EH (cell line): ENCODE results near the gene NDRG2.
"Not testable (repeated sequence)": the region's sequence is repeated elsewhere in the genome, so short reads cannot be mapped to it uniquely, and the experiment has no call there.

Source experiments
- DNase-seq: peaks from one replicate; pipeline ENCODE4 v3.0.0-alpha.2; 2015; ENCODE audit warnings: low read depth

NDRG2 gene

DNA sequence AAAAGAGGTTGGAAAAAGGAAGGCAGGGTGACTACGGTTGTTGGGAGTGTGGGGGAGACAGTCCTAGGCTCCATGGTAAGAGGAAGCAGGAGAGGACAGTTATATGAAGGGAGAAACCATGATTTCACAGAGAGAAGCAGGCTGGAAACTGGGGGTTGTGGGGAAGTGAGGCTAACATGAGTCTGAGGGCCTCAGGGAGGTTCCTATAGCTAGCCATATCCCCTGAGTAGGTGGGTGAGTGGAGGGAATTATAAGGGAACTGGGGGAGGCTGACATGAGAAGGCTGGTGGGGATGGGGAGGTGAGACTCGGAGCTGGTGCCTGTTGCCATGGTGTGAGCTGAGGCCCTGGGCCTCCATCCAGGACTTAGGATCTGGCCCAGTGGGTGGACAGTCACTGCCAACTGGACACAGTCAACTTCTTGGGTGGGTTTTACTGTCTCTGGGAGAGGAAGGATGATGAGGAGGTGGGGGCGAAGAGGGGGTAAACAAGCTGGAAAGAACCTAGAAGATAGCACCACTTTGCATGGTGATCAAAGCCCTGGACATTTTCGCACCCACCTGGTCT lies 8.4 kb upstream of the NDRG2 start:
- DNase-seq, result no peak

DNA sequence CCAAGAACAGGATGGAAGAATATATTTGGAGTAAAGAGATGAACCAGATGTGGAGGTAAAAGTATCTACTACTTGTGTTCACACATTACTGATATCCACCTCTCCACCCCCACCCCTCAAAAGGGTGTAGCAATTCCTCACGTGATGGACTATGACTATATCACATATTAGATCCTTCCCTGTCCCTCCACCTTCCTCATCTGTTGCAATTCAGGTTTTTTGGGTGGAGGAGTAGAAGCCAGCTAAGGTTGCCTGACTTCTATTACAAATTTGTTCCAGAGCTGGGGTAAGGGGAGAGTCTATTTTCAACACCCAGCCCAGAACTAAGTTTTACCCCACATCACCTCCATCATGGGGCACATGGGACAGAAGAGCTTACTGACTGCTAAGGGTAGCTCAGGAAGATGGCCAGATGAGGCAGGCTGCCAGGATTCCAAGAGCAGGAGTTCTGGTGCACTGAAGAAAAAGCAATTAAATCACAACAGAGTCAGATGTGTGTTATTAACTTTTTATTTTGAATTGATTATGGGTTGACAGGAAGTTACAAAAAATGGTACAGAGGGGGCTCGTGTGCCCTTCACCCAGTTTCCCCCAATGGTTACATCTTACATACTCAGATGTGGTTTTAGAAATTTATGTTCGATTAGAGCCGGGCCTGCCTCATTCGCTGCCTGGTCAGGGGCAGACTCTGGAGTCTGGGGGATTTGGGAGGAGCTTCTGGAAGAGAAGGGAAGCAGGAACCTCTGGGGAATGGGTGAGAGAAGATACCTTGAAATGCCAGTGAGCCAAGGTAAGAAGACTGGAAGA lies 7.7 kb upstream of the NDRG2 start:
- no peak for DNase-seq

DNA sequence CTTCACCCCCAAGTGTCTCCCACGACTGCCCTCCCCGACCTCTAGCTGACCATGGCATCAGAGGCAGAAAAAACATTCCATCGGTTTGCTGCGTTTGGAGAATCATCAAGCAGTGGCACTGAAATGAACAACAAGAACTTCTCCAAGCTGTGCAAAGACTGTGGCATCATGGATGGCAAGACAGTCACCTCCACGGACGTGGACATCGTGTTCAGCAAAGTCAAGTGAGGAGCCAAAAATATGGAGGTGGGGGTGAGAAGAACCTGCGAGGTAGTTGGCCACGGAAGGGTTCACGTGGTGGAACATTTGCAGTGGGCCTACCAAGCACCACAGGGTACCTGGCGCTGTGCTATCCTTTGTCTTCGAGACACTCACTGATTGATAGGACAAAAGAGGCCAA lies 5.7 kb upstream of the NDRG2 start:
- no peak for DNase-seq

DNA sequence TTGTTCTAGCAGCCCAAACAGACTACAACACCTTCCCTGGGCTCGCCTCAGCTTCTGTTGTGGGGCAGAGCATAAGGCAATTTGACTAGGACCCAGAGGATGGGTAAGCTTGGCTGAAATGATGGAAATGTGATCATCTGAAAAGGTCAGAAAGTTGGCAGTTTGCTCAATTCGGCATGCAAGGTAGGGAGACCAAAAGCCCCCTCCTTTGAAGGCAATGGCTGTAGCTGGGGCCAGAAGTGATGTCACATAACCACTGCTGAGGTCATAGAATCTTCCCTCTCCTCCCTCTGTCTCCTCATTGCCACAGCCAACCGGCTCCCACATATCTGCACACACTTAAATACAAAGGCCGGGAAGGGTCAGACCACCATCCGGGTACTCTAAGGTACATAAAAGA lies 5.1 kb upstream of the NDRG2 start, which contains the start of gene TPPP2:
Gene TPPP2, plus strand, starts transcription at position 301 of the 400 bp plus-strand sequence. CDS start 365 bp downstream, outside the sequence.
- DNase-seq, result no peak

- no peak for DNase-seq
Measured at GRCh38 chr14:21026988-21027315, 2.1 kb upstream of the NDRG2 start.

DNA sequence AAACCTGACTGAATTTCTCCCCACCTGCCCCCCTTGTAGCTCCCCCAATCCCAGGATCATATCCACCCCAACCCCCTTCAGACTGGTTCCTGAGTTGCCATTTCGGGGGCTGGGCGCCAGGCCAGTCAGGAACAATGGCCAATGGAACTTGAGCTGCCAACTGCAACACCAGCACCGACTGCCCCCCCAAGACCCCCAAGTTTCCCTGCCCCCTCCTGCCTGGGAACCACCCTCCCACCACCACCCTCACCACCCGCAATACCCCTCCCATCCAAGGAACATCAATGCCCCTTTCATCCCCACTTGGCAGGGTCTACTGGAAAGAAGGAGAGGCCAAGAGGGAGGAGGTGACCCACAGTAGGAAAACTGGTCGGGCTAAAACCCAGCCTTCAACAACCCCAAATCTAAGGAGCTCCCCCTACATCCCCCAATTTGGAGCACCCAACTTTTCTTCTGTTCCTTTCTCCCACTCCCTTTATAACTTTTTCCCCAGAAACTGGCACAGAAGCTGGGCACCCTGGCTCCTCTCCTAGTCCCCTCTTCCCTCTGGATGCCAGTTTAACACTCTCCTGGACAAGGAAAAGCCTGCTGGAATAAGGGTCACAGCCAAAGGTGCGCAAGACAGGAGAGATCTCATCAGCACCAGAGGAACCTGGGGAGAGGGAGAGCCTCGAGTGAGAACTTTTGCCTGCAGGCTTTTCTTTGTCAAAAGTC lies 1.6 kb upstream of the NDRG2 start:
- DNase-seq, result no peak

- no peak for DNase-seq
Measured at GRCh38 chr14:21025371-21026273, 761 bp upstream of the NDRG2 start.

GRCh38 chr14:21023817-21024584 lies 860 bp downstream of the NDRG2 start:
- no peak for DNase-seq

- no peak for DNase-seq
Measured at GRCh38 chr14:21023174-21023573, 1.7 kb downstream of the NDRG2 start.

DNA sequence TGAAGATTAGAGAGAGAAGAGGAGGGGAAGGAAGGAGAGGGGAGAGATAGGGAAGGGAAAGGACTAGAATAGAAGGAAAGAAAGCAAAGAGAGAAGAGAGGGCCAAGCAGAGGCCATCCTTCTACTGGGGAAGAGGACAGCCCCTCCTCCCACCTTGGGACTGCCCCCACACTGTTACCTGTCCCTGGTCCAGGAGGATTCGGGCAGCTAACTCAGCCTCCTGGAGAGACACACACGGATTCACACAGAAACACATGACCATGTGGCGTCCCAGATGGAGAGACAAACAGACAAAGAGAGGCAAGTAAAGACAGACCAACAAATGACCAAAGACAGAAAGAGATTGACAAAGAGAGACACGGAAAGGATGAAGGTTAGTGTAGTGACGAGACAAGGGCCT lies 2.2 kb downstream of the NDRG2 start:
- no peak for DNase-seq

DNA sequence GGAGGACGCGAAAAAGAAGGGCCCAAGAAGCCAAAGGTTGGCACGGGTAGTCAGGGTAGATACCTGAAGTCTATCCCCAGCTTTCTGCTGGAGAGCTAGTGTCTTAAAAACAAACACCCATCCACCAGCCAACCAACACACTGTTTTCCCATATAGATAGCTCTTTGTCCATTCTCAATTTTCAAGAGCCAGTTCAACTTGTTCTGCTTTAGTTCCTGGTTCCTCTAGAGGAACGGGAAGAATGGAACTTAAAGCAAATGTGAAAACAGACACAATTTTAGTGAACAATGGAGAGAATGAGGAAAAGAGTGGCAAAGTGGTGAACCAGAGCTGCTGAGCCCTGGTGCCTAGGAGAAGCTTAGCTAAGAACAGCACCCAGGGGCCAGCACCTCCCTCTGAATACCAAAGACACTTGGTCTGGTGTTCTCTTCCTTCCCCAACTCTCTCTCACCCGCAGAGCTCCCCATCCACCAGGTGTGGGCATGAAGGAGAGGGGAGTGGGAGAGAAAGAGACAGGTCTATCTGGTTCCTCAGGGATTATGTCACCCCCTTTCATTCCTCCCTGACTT lies 3.8 kb downstream of the NDRG2 start:
- no peak for DNase-seq

- peak; percentile 29 for DNase-seq
Measured at GRCh38 chr14:21019366-21019765, 5.5 kb downstream of the NDRG2 start.

DNA sequence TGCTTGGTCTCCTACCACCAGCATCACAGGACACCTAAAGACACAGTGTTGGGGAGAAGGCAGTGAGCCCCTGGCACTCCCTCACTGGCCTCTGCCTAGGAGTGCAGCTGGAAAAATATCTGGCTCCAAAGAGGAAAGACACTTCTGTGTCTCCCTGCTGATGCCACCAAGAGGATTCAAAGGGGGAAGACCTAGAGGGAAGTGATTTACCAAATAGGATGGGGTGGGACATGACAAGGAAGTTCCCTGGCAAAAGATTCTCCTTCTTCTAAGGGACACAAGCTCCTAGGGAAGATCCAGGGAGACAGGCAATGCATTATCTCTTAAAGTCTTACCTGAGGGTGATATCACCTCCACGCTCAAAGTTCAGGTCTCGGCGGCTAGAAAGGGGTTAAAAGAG lies 6.1 kb downstream of the NDRG2 start:
- no peak for DNase-seq

DNA sequence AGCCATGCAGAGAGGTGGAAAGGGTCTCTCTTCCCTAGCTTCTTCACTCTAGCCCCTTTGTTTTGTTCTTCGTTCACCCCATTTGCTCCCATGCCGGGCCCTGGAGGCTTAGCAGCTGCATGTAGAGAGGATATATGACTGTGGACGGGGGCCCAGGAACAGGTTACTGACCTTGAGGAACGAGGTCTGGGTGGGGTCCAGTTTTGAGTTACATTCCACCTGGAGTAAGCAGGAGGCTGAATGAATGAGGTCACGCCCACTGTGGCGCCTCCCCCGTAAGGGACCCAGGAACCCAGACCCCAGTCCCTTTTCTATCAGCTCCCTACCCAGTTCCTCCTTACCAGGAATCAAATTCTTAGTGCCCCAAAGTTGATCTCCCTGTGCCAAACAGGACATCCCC lies 6.6 kb downstream of the NDRG2 start:
- no peak for DNase-seq

GRCh38 chr14:21017528-21018245 lies 7.2 kb downstream of the NDRG2 start:
- no peak for DNase-seq

DNA sequence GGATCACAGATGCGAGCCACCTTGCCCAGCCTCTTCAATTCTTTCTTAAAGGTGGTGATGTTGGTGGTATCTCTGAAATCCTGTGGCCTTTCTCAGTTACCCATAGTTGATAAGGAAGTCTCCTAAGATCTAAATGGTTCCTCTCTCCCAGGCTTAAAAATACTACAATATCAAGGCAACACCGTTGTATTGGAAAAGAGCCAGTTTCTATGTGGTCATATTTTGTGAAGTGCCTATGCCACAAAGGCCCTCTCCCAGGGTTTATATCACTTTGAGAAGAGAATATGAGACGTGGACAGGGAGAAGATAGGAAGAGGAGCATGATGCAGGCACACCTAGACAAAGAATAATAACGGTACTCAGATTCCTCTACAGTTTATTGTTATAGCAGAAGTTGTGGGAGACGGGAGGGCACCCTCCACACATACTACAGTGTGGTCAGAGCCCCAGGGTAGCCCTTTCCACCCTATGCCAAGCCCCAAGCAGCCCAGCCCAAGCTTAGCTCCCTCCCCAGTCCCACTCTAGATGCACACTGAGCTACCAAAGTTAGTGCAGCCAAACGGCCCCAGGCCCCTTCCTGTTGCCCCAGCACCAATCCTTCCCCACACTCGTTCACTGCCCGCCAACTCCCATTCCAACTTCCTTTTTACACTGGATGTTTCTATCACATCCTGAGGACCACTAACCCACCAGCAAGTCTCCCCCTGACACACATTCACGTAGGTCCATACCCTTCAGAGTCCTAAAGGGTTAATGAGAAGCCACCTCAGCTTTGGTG lies 8.3 kb downstream of the NDRG2 start:
- DNase-seq, result no peak

DNA sequence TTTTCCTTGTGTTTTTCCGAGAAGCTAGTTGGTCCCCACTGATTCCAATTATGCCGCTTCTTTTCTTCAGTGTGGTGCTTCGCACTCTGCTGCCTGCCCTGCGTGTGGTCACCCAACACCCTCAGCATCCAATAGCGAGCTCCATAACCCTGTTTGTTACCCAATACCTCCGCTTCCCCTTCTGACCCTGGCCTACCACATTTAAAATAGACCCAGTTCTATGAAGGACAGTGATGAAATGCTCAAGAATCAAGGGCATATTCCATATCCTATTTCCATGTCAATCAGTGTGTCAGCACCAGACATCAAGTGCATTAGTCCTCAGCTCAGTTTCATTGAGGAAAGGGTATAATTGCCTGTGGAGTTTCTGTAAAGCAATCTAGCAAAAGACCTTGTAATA lies 9.5 kb downstream of the NDRG2 start:
- DNase-seq, result no peak

DNA sequence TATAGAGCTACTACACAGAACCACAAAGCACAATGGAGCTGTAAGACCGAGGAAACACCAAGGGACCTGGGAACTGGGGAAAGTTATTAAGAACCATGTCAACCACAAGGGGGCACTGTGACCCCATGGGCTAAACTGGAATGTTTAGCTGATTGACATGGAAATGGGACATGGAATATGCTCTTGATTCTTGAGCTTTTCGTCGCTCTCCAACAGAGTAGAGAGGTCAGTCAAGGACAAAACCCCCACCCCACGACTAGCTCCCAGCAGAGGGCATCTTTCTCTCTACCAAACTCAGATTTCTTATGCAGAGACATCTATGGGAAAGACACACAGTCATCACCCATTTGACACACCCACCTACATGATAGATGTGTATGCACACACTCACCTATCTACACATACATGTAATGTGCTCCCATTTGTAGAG lies 10.1 kb downstream of the NDRG2 start:
- peak; percentile 81 for DNase-seq

DNA sequence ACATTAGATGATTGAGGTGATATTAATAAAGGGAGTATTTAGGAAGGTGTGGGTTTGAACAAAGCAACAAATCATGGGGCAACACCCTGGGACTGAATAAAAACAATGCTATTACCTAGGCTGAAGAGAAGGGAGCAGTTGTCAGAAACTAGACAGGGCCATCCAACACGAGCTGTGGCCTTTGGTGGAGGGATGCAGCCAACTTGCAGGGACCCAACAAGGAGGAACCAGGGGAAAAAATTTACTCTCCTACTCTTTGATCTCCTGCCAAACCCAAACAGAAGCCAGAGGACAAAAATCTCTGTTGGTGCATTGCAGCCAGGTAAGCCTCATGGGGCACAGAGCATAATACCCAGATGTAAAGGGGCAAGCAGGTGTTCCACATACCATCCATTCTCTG lies 13.7 kb downstream of the NDRG2 start:
- DNase-seq, result no peak

DNA sequence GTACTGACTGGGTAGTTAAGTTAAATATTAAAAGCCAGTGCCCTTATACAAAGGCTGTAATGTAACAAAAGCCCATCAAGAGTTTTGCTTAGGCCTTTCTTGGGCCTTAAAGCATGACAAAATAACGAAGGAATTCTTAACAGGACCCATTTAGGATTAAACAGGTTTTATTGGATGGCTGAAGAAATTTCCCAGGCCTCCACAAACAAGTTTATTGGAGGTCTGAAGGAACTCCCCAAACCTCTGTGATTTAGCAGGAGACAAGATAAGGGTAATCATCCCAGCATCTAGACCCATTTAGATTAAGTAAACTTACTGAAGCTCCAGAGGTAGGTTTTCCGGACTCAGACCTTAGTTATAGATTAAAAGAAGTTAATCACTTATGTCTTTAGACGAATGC lies 15.1 kb downstream of the NDRG2 start:
- DNase-seq, result not testable (repeated sequence)
